Measurements from ENCODE around the gene IL6R.

DNA sequence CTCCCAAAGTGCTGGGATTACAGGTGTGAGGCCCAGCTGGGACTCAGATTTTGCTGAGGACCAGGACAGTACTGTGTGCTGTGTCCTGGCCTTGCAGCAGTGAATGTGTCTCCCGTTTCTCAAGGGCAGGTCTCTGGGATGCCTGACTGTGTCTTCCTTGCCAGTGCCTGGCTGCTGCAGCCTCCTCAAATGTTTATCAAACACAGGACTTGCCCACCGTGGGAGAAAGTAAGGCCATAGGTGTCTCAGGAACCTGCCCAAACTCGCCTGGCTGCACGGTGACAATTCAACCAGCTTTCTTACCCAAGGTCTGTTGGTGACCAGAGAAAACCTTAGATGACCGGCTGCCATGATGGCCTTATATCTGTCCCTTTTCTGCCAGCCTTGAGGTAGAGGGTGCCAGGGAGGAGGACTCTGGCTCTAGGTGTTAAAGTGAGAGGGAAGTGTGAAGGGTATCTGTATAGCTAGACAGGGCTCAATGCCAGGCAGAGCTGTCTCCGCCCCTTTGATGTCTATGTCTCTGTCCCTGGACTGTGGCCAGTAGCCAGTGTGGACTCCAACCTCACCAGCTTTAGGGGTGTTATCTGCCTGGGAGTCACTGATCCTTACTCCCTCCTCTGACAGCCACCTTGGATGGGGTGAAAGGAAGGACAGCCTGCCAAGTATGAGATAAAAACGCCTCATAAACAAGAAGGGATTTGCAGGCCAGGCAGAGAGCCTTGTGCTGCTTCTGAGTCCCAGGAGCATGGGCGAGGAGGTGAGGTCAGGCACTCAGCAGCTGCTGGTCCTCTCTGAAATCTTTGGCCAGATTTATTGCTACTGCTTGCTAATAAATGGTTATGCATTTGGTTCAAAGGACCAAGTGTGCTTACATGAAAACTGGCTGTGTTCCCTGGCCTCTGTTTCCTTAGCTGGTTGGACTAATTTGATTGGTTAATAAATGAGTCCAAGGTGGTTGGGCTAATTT lies 22.3 kb downstream of the IL6R start:
- TF ChIP-seq POLR2AphosphoS5 (IDR thresholded peaks at IDR 0.05; ENCODE audit: low read depth, low read length) (no peak), SIN3A (IDR thresholded peaks at IDR 0.05; ENCODE audit: borderline replicate concordance, insufficient read depth, low read length) (no peak), TAF1 (IDR thresholded peaks at IDR 0.05; ENCODE audit: borderline replicate concordance, insufficient read depth, low read length) (no peak), FOXP2 (optimal IDR thresholded peaks at IDR 0.05; ENCODE audit: borderline replicate concordance, extremely low read depth, extremely low read length, insufficient read depth) (no peak)
- TF ChIP-seq, protein P1, sequence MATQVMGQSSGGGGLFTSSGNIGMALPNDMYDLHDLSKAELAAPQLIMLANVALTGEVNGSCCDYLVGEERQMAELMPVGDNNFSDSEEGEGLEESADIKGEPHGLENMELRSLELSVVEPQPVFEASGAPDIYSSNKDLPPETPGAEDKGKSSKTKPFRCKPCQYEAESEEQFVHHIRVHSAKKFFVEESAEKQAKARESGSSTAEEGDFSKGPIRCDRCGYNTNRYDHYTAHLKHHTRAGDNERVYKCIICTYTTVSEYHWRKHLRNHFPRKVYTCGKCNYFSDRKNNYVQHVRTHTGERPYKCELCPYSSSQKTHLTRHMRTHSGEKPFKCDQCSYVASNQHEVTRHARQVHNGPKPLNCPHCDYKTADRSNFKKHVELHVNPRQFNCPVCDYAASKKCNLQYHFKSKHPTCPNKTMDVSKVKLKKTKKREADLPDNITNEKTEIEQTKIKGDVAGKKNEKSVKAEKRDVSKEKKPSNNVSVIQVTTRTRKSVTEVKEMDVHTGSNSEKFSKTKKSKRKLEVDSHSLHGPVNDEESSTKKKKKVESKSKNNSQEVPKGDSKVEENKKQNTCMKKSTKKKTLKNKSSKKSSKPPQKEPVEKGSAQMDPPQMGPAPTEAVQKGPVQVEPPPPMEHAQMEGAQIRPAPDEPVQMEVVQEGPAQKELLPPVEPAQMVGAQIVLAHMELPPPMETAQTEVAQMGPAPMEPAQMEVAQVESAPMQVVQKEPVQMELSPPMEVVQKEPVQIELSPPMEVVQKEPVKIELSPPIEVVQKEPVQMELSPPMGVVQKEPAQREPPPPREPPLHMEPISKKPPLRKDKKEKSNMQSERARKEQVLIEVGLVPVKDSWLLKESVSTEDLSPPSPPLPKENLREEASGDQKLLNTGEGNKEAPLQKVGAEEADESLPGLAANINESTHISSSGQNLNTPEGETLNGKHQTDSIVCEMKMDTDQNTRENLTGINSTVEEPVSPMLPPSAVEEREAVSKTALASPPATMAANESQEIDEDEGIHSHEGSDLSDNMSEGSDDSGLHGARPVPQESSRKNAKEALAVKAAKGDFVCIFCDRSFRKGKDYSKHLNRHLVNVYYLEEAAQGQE (IDR thresholded peaks at IDR 0.05; ENCODE audit: insufficient read depth in 1 of 2, low read depth in 2 of 2, low read length in 2 of 2), result no peak
